ENCODE data around the gene DHX15. TPM values are rescaled to one million over a fixed set of nuclear protein-coding genes. Genes with fewer than 3 reads are reported as not detected.

DHX15 gene
- total RNA-seq, 2 experiments from 2014 or later, result 169 to 172 TPM

GRCh38 chr4:24576276-24576675, 8.1 kb downstream of the DHX15 start:
- H3K4me1 Mint-ChIP-seq (ENCODE audit: low read depth), result peaks cover 79% of the 10 kb centered on the region
- no peaks in the 10 kb centered on the region for H3K27me3 Mint-ChIP-seq
- no peak overlapping the region for H3K4me3 Mint-ChIP-seq
- H3K27ac Mint-ChIP-seq, result no peak overlapping the region
- no peak for DNase-seq
- CTCF ChIA-PET, result no interaction called here
- H3K9me3 Mint-ChIP-seq, result no peaks in the 10 kb centered on the region
- peaks cover 56% of the 10 kb centered on the region for H3K36me3 Mint-ChIP-seq
- POLR2A ChIA-PET, result no interaction called here
- intact Hi-C loops (cut with micrococcal nuclease), result no loop called here

- no peaks in the 10 kb centered on the region for H3K27me3 Mint-ChIP-seq
- H3K9me3 Mint-ChIP-seq, result no peaks in the 10 kb centered on the region
- H3K27ac Mint-ChIP-seq, result no peak overlapping the region
- peaks cover 82% of the 10 kb centered on the region for H3K4me1 Mint-ChIP-seq (ENCODE audit: low read depth)
- no peak overlapping the region for H3K4me3 Mint-ChIP-seq
- peaks cover 70% of the 10 kb centered on the region for H3K36me3 Mint-ChIP-seq
- intact Hi-C loops (cut with micrococcal nuclease), result no loop called here
- ChIA-PET CTCF (no interaction called here), POLR2A (interaction anchor here (1.5 kb wide), 1 partner anchor 10 kb away, joined by 4 read pairs; the partner anchor contains the start of gene DHX15)
- DNase-seq, result no peak
Measured at GRCh38 chr4:24574236-24574635, 10.1 kb downstream of the DHX15 start.

GRCh38 chr4:24573582-24573981, 10.8 kb downstream of the DHX15 start:
- intact Hi-C loops (cut with micrococcal nuclease), result no loop called here
- DNase-seq, result no peak
- no peak overlapping the region for H3K4me3 Mint-ChIP-seq
- CTCF ChIA-PET, result no interaction called here
- POLR2A ChIA-PET, result interaction anchor here (0.7 kb wide), 1 partner anchor 10 kb away, joined by 3 read pairs; no protein-coding TSS in a partner anchor
- H3K9me3 Mint-ChIP-seq, result no peaks in the 10 kb centered on the region
- H3K4me1 Mint-ChIP-seq (ENCODE audit: low read depth), result peaks cover 80% of the 10 kb centered on the region
- H3K27me3 Mint-ChIP-seq, result no peaks in the 10 kb centered on the region
- no peak overlapping the region for H3K27ac Mint-ChIP-seq
- H3K36me3 Mint-ChIP-seq, result peaks cover 68% of the 10 kb centered on the region

GRCh38 chr4:24570574-24571236, 13.6 kb downstream of the DHX15 start:
- H3K36me3 Mint-ChIP-seq, result peaks cover 62% of the 10 kb centered on the region
- no peak for DNase-seq
- no peaks in the 10 kb centered on the region for H3K9me3 Mint-ChIP-seq
- no peaks in the 10 kb centered on the region for H3K27me3 Mint-ChIP-seq
- ChIA-PET POLR2A (interaction anchor here (1.0 kb wide), 1 partner anchor 14 kb away, joined by 3 read pairs; the partner anchor contains the start of gene DHX15), CTCF (no interaction called here)
- H3K4me3 Mint-ChIP-seq, result no peak overlapping the region
- intact Hi-C loops (cut with micrococcal nuclease), result loop anchor here (1.0 to 2.0 kb wide), 2 partner anchors 8 to 14 kb away; no protein-coding TSS in a partner anchor
- peaks cover 71% of the 10 kb centered on the region for H3K4me1 Mint-ChIP-seq (ENCODE audit: low read depth)
- H3K27ac Mint-ChIP-seq, result no peak overlapping the region

GRCh38 chr4:24570172-24570571, 14.2 kb downstream of the DHX15 start:
- CTCF ChIA-PET, result interaction anchor here (0.6 kb wide), 1 partner anchor 34 kb away, joined by 4 read pairs; no protein-coding TSS in a partner anchor
- POLR2A ChIA-PET, result no interaction called here
- Mint-ChIP-seq H3K9me3 (no peaks in the 10 kb centered on the region), H3K4me1 (ENCODE audit: low read depth) (peaks cover 71% of the 10 kb centered on the region), H3K4me3 (no peak overlapping the region), H3K27ac (peak overlapping the region; percentile 13), H3K27me3 (no peaks in the 10 kb centered on the region), H3K36me3 (peaks cover 62% of the 10 kb centered on the region)
- no peak for DNase-seq
- intact Hi-C loops (cut with micrococcal nuclease), result loop anchor here (1.0 to 2.0 kb wide), 2 partner anchors 8 to 13 kb away; no protein-coding TSS in a partner anchor

- H3K27ac Mint-ChIP-seq, result no peak overlapping the region
Measured at GRCh38 chr4:24569662-24570061, 14.7 kb downstream of the DHX15 start.

GRCh38 chr4:24568425-24568824, 15.9 kb downstream of the DHX15 start:
- no peak overlapping the region for H3K4me3 Mint-ChIP-seq
- intact Hi-C loops (cut with micrococcal nuclease), result no loop called here

More at GRCh38 chr4:24569662-24570061, 14.7 kb downstream of the DHX15 start:
- CTCF ChIA-PET, result interaction anchor here (0.6 kb wide), 1 partner anchor 33 kb away, joined by 4 read pairs; no protein-coding TSS in a partner anchor
- Mint-ChIP-seq H3K4me1 (ENCODE audit: low read depth) (peaks cover 73% of the 10 kb centered on the region), H3K36me3 (peaks cover 63% of the 10 kb centered on the region), H3K4me3 (no peak overlapping the region), H3K9me3 (no peaks in the 10 kb centered on the region), H3K27me3 (no peaks in the 10 kb centered on the region)
- no peak for DNase-seq
- POLR2A ChIA-PET, result no interaction called here
- intact Hi-C loops (cut with micrococcal nuclease), result loop anchor here (1.0 to 2.0 kb wide), 2 partner anchors 9 to 13 kb away; no protein-coding TSS in a partner anchor

GRCh38 chr4:24565054-24565453, 19.3 kb downstream of the DHX15 start:
- H3K27ac Mint-ChIP-seq, result peak overlapping the region; percentile 18
- CTCF ChIA-PET, result interaction anchor here (2.7 kb wide), 1 partner anchor 14 kb away, joined by 15 read pairs; no protein-coding TSS in a partner anchor
- peaks cover 70% of the 10 kb centered on the region for H3K4me1 Mint-ChIP-seq (ENCODE audit: low read depth)
- H3K36me3 Mint-ChIP-seq, result peaks cover 66% of the 10 kb centered on the region
- no peak overlapping the region for H3K4me3 Mint-ChIP-seq
- H3K27me3 Mint-ChIP-seq, result no peaks in the 10 kb centered on the region
- peaks cover 3% of the 10 kb centered on the region for H3K9me3 Mint-ChIP-seq
- intact Hi-C loops (cut with micrococcal nuclease), result no loop called here
- POLR2A ChIA-PET, result interaction anchor here (1.2 kb wide), 1 partner anchor 20 kb away, joined by 4 read pairs; the partner anchor contains the start of gene DHX15
- no peak for DNase-seq

More at GRCh38 chr4:24568425-24568824, 15.9 kb downstream of the DHX15 start:
- DNase-seq, result no peak
- ChIA-PET POLR2A (no interaction called here), CTCF (interaction anchor here (0.7 to 1.7 kb wide), 3 partner anchors 9 to 157 kb away, joined by 3 to 6 read pairs (median 3); no protein-coding TSS in a partner anchor)
- Mint-ChIP-seq H3K36me3 (peaks cover 63% of the 10 kb centered on the region), H3K9me3 (no peaks in the 10 kb centered on the region), H3K27ac (no peak overlapping the region), H3K27me3 (no peaks in the 10 kb centered on the region), H3K4me1 (ENCODE audit: low read depth) (peaks cover 74% of the 10 kb centered on the region)

GRCh38 chr4:24564488-24564887, 19.9 kb downstream of the DHX15 start:
- intact Hi-C loops (cut with micrococcal nuclease), result no loop called here
- ChIA-PET POLR2A (no interaction called here), CTCF (interaction anchor here (2.7 kb wide), 1 partner anchor 13 kb away, joined by 15 read pairs; no protein-coding TSS in a partner anchor)
- no peak overlapping the region for H3K27ac Mint-ChIP-seq
- no peak for DNase-seq
- no peaks in the 10 kb centered on the region for H3K27me3 Mint-ChIP-seq
- peaks cover 3% of the 10 kb centered on the region for H3K9me3 Mint-ChIP-seq
- H3K36me3 Mint-ChIP-seq, result peaks cover 61% of the 10 kb centered on the region
- no peak overlapping the region for H3K4me3 Mint-ChIP-seq
- peaks cover 69% of the 10 kb centered on the region for H3K4me1 Mint-ChIP-seq (ENCODE audit: low read depth)

GRCh38 chr4:24561438-24562139, 22.8 kb downstream of the DHX15 start:
- no peak overlapping the region for H3K4me3 Mint-ChIP-seq
- H3K27me3 Mint-ChIP-seq, result no peaks in the 10 kb centered on the region
- ChIA-PET POLR2A (no interaction called here), CTCF (no interaction called here)
- no peak overlapping the region for H3K27ac Mint-ChIP-seq
- no peak for DNase-seq
- peaks cover 3% of the 10 kb centered on the region for H3K9me3 Mint-ChIP-seq
- H3K4me1 Mint-ChIP-seq (ENCODE audit: low read depth), result peaks cover 80% of the 10 kb centered on the region
- peaks cover 49% of the 10 kb centered on the region for H3K36me3 Mint-ChIP-seq
- intact Hi-C loops (cut with micrococcal nuclease), result no loop called here

- Mint-ChIP-seq H3K9me3 (peaks cover 3% of the 10 kb centered on the region), H3K27me3 (no peaks in the 10 kb centered on the region), H3K4me1 (ENCODE audit: low read depth) (peaks cover 83% of the 10 kb centered on the region), H3K36me3 (peaks cover 51% of the 10 kb centered on the region), H3K4me3 (no peak overlapping the region), H3K27ac (no peak overlapping the region)
- ChIA-PET POLR2A (no interaction called here), CTCF (interaction anchor here (1.2 kb wide), 2 partner anchors 10 to 584 kb away, joined by 3 to 4 read pairs; no protein-coding TSS in a partner anchor)
- DNase-seq, result no peak
- intact Hi-C loops (cut with micrococcal nuclease), result no loop called here
Measured at GRCh38 chr4:24560868-24561368, 23.4 kb downstream of the DHX15 start.

GRCh38 chr4:24559889-24560288, 24.5 kb downstream of the DHX15 start:
- Mint-ChIP-seq H3K9me3 (peaks cover 3% of the 10 kb centered on the region), H3K4me1 (ENCODE audit: low read depth) (peaks cover 80% of the 10 kb centered on the region), H3K27ac (no peak overlapping the region), H3K36me3 (peaks cover 49% of the 10 kb centered on the region), H3K27me3 (no peaks in the 10 kb centered on the region), H3K4me3 (no peak overlapping the region)
- ChIA-PET CTCF (interaction anchor here (1.2 kb wide), 2 partner anchors 9 to 585 kb away, joined by 3 to 4 read pairs; no protein-coding TSS in a partner anchor), POLR2A (no interaction called here)
- DNase-seq, result no peak
- intact Hi-C loops (cut with micrococcal nuclease), result no loop called here

Measured in activated CD4-positive, alpha-beta memory T cell treated with anti-CD3 and anti-CD28 coated beads for 36 hours (primary cell).